AG09319 (cell line): ENCODE results near the gene IMPG2.

Experiments used
- DNase-seq: peaks from one replicate; pipeline ENCODE4 v3.0.0-alpha.2; 2010; ENCODE audit warnings: low read depth; ENCODE audit errors: extremely low read depth
- CTCF ChIP-seq: IDR thresholded peaks from 2 replicates; pipeline ENCODE4 v1.5.1; 2011; ENCODE audit warnings: low read depth, mild to moderate bottlenecking, inconsistent platforms, low read length, moderate library complexity

IMPG2 gene

DNA sequence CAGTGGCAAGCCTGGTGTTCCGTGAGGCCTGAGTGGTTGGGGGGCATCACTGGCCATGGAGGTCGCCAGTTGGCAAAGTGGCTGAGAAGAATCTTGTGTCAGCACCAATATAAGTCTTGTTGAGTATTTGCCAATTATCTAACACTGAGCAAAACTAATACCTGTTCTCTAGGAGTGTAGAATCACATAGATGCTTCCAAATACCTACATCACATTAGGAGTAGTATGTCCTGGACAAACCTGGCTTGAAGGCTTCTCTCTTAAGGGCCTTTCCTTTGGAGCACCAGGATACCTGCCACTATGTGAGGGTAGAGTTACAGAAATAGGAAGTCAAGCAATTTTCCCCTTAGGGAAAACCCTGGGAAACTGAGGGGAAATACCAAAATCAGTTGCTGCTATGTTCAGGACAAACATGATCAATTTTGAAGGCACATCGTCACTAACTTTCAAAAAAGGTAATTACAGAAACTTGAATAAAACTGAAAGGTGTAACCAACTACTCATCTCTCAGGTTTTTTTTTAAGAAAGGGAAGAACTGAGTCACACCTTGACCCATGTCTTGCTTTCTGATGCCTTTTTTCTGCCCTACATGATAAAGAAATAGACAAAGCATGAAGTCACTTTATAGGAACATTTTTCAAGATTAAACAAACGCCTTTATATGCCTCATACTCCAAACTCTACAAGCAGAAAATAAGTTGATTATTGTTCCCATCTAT is 100.4 kb downstream of the IMPG2 start:
- DNase-seq, result no peak
- no peak for TF ChIP-seq CTCF

DNA sequence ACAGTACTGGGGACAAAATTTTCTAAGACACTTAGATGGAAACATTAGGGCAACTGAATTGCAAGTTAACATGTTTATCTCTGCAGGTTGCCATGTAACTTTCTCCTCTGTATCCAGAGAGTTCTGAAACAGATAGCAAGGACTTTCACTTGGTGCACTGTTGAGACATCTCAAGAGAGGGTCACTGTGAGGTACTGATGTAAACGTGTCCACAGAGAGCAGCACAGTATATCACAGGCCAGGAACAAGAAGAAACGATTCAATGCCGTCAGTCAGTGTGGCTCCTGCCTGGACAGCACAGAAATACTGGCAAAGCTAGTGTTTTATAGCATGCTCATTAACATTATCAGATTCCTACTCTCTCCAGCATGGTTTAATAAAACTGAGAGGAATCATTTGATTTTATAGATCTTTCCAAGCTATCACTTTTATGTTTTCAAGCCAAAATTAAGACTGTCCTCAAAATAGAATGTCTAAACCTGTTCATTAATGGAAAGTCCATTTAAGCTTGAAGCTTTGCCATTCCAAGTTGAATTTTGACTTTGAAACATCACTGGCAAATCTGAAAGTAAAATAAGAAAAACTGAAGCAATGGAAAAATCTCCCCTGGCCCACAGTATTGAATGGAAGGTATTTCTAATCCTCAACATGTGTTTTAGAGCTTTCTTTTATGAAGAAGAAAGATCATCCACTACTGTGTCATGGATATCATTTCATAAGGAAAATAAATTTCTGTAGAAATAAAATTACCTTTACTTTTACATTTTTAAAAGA is 102.7 kb downstream of the IMPG2 start:
- no peak for DNase-seq
- TF ChIP-seq CTCF, result no peak

DNA sequence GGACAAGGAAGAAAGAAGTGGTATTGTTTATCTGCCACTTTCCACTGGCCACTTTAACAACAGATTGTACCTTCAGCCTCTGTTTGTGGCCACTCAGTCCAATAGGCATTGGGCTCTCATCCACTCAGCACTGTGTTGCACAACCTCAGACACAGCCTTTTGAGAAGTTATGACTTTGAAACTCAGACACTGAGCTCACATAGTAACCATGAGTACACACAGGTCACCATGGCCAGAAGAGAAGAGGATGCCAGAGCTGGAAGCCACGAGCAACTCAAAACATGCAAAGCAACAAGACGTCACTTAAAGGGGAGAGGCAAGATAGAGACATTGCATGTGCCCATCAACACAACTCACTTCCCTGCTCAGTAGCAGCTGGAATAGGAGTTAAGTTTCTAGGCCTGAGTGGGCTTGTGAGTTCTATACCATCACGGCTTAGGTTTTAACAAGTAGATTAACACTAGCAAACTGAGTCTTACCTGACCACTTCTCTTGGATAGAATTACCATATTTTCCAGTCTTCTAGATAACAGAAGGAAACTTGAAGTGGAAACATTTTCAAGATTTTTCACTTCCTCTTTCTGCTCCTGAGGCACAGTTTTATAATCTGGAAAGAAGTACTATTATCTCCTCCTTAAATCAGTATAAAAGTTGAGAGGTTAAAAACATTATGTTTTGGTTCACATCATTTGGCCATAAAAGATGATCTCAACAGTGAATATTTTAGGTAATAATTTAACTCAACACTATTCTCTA is 103.5 kb downstream of the IMPG2 start:
- TF ChIP-seq CTCF, result no peak
- no peak for DNase-seq

GRCh38 chr3:101212730-101213129 is 107.6 kb downstream of the IMPG2 start:
- TF ChIP-seq CTCF, result no peak
- DNase-seq, result no peak

DNA sequence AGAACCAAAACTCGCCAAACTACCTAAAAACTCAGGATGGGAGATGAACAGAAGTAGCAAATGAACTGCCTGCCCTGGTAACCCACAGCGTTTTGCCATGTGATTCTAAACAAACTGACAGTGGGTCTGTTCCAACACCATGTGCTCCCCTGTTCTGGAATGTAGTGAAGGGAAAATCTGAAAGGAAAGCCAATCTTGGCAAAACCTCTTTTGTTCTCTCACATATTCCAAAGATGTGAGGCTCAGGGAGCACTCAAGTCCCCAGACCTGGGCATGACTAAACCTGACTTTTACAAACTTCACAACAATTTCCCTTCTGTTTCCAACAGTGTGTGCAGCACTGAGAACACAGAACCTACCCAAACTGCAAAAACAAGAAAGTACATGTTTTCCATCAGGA is 116.1 kb downstream of the IMPG2 start:
- no peak for TF ChIP-seq CTCF
- DNase-seq, result no peak

DNA sequence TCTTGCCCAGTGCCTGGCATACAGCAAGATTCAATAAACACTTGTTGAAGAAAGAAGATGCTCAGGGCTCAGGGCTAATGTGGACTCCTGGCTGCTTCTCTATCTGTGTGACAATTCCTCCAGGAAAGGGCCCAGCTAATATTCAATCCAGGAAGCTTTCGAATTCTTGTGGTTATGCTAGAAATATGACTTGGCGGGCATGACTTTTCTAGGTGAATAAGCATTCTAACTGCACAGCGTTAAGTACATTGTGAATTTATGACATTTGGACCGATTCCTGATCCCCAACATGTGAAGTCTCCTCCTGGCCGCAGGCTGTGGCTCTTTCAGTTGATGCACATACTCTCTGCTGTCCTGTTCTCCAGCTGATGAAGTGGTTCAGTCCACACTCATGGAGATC is 117.0 kb downstream of the IMPG2 start:
- TF ChIP-seq CTCF, result no peak
- no peak for DNase-seq

- TF ChIP-seq CTCF, result no peak
- DNase-seq, result no peak
These were observed 117.7 kb downstream of the IMPG2 start for GRCh38 chr3:101202640-101203039.
